Measurements from ENCODE around the gene SMARCA4. TPM values are rescaled to one million over a fixed set of nuclear protein-coding genes. Genes with fewer than 3 reads are reported as not detected.

Gene SMARCA4
- total and polyA plus RNA-seq, 4 experiments from 2014 or later: 2.1 to 118 (median 68.1) TPM

DNA sequence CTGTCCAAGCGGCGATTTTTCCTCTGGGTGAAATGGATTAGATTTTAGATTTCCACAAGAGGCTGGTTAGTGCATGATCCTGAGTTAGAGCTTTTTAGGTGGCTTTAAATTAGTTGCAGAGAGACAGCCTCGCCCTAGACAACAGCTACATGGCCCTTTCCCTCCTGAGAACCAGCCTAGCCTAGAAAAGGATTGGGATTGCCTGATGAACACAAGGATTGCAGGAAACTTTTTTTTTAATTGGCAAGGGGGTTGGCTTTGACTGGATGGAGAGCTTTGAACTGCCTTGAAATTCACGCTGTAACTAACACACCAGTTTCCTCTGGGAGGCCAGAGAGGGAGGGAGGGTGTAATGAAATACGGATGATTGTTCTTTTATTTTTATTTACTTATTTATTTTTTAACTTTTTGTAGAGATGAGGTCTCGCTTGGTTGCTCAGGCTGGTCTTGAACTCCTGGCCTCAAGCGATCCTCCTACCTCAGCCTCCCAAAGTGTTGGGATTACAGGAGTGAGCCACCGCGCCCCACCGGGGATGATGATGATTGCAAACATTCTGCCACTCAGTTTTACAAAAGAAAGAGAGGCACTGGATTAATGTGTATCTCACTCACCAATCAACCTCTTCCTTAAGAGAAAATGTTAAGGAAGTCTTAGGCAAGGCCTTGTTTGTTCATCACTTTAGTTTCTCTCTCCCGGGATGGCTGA lies 130.3 kb downstream of the SMARCA4 start:
- Histone ChIP-seq H3K9me3 (ENCODE audit: control insufficient read depth in 1 of 2, low read length in 2 of 2) (no peaks in the 10 kb centered on the region), H3K36me3 (ENCODE audit: insufficient read depth, low read length) (no peaks in the 10 kb centered on the region), H3K27me3 (ENCODE audit: insufficient read depth, low read length) (no peaks in the 10 kb centered on the region), H3K27ac (ENCODE audit: low read depth, low read length) (peak overlapping the region; percentile 98), H3K4me3 (ENCODE audit: low read length in 2 of 2) (peak overlapping the region; percentile 43 to 64), H3K4me1 (ENCODE audit: insufficient read depth, low read length) (peaks cover 61% of the 10 kb centered on the region)
- Mint-ChIP-seq H3K27me3 (no peaks in the 10 kb centered on the region), H3K9me3 (no peaks in the 10 kb centered on the region), H3K4me3 (peak overlapping the region; percentile 81 to 93 (median 86)), H3K4me1 (peaks cover 30 to 65% (median 47%) of the 10 kb centered on the region in 4 donors), H3K27ac (peak overlapping the region; percentile 93 to 100 (median 99)), H3K36me3 (peaks cover under 1 to 21% of the 10 kb centered on the region in 2 donors)
- POLR2A ChIA-PET (ENCODE audit: partially characterized antibody): interaction anchor here (0.9 to 5.7 kb wide), 11 partner anchors 8 to 290 kb away, joined by 3 to 50 read pairs (median 6); partner anchors contain the start of genes SMARCA4, SPC24 and SWSAP1
- peak in 2 of 5 donors; percentile 30 to 33 for DNase-seq
- CTCF ChIA-PET (ENCODE audit: partially characterized antibody): interaction anchor here (0.6 to 7.8 kb wide), 3 partner anchors 35 to 989 kb away, joined by 4 to 39 read pairs (median 29); no protein-coding TSS in a partner anchor
- intact Hi-C loops (cut with micrococcal nuclease): loop anchor here (1.0 to 2.0 kb wide), 4 partner anchors 36 to 130 kb away; partner anchors contain the start of gene SMARCA4

DNA sequence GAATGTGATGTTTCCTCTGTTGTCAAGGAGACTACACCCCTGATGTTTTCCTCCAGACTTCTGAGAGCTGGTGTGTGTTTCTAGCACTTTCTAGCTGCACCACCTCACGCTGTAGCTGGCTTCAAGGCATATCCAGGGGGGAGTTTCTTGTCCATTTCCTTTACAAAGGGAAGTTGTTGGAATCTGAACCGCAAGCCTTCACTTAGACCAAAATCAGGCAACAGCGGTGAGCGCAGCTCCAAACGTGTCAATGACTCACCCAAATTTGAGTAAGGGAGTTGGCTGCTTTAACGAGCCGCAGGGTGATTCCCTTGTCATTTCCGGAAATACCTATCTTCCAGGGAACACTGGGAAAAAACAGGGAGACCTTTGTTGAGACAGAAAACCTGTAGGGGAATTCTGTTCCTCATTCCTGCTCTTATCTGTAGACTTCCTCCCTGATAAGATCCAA lies 130.9 kb downstream of the SMARCA4 start:
- H3K4me3 ChIP-seq (ENCODE audit: low read length in 2 of 2): peak overlapping the region; percentile 18 to 45
- H3K27ac Mint-ChIP-seq: peak overlapping the region; percentile 93 to 100 (median 99)
- H3K9me3 ChIP-seq (ENCODE audit: control insufficient read depth in 1 of 2, low read length in 2 of 2): no peaks in the 10 kb centered on the region
- peaks cover 35 to 70% (median 53%) of the 10 kb centered on the region in 4 donors for H3K4me1 Mint-ChIP-seq
- peak overlapping the region; percentile 98 for H3K27ac ChIP-seq (ENCODE audit: low read depth, low read length)
- intact Hi-C loops (cut with micrococcal nuclease): loop anchor here (2.0 kb wide), 3 partner anchors 35 to 131 kb away; partner anchors contain the start of gene SMARCA4
- peaks cover 4 to 26% of the 10 kb centered on the region in 2 donors for H3K36me3 Mint-ChIP-seq
- no peaks in the 10 kb centered on the region for H3K27me3 ChIP-seq (ENCODE audit: insufficient read depth, low read length)
- ChIA-PET POLR2A (ENCODE audit: partially characterized antibody) (interaction anchor here (1.0 to 5.7 kb wide), 9 partner anchors 10 to 289 kb away, joined by 3 to 50 read pairs (median 5); partner anchors contain the start of genes SPC24 and SWSAP1), CTCF (ENCODE audit: partially characterized antibody) (interaction anchor here (1.5 to 7.8 kb wide), 3 partner anchors 34 to 226 kb away, joined by 3 to 39 read pairs (median 29); no protein-coding TSS in a partner anchor)
- peak overlapping the region; percentile 81 to 93 (median 86) for H3K4me3 Mint-ChIP-seq
- peaks cover 67% of the 10 kb centered on the region for H3K4me1 ChIP-seq (ENCODE audit: insufficient read depth, low read length)
- no peaks in the 10 kb centered on the region for H3K36me3 ChIP-seq (ENCODE audit: insufficient read depth, low read length)
- H3K9me3 Mint-ChIP-seq: peaks cover 0 to 2% (median 0%) of the 10 kb centered on the region in 8 donors
- H3K27me3 Mint-ChIP-seq: no peaks in the 10 kb centered on the region
- peak; percentile 72 to 91 (median 77) for DNase-seq

GRCh38 chr19:11092181-11092538 lies 131.3 kb downstream of the SMARCA4 start:
- Histone ChIP-seq H3K27me3 (ENCODE audit: insufficient read depth, low read length) (no peaks in the 10 kb centered on the region), H3K4me1 (ENCODE audit: insufficient read depth, low read length) (peaks cover 71% of the 10 kb centered on the region), H3K36me3 (ENCODE audit: insufficient read depth, low read length) (no peaks in the 10 kb centered on the region), H3K27ac (ENCODE audit: low read depth, low read length) (peak overlapping the region; percentile 98), H3K9me3 (ENCODE audit: control insufficient read depth in 1 of 2, low read length in 2 of 2) (no peaks in the 10 kb centered on the region), H3K4me3 (ENCODE audit: low read length in 2 of 2) (no peak overlapping the region)
- H3K27me3 Mint-ChIP-seq: no peaks in the 10 kb centered on the region
- POLR2A ChIA-PET (ENCODE audit: partially characterized antibody): interaction anchor here (0.9 to 5.7 kb wide), 6 partner anchors 9 to 283 kb away, joined by 3 to 50 read pairs (median 4); partner anchors contain the start of gene SWSAP1
- H3K4me1 Mint-ChIP-seq: peaks cover 35 to 70% (median 53%) of the 10 kb centered on the region in 4 donors
- DNase-seq: peak; percentile 73 to 90 (median 81)
- H3K9me3 Mint-ChIP-seq: peaks cover 0 to 2% (median 0%) of the 10 kb centered on the region in 8 donors
- H3K27ac Mint-ChIP-seq: peak overlapping the region; percentile 93 to 100 (median 99)
- CTCF ChIA-PET (ENCODE audit: partially characterized antibody): interaction anchor here (1.5 to 5.6 kb wide), 4 partner anchors 35 to 227 kb away, joined by 3 to 59 read pairs (median 35); no protein-coding TSS in a partner anchor
- peaks cover 4 to 26% of the 10 kb centered on the region in 2 donors for H3K36me3 Mint-ChIP-seq
- intact Hi-C loops (cut with micrococcal nuclease): no loop called here
- H3K4me3 Mint-ChIP-seq: peak overlapping the region; percentile 62 to 93 (median 79)

DNA sequence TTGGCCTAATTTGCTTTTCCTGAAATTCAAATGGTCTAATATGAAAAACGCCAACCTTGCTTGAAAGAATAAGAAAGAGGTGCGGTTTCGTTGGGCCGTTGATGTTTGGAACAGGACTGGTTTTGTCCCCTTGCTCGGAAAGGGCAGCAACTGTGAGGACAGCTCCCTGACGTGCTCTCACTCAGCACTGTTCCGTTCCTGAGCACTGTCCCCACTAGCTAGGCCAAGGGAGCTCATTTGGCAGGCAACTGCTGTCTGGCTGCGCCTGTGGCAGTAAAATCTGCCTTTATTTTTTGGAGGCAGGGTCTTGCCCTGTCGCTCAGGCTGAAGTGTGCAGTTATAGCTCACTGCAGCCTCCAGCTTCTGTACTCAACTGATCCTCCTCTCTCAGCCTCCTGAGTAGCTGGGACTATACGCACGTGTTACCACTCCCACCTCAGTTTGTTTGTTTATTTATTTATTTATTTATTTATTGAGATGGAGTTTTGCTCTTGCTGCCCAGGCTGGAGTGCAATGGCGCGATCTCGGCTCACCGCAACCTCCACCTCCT lies 132.9 kb downstream of the SMARCA4 start:
- POLR2A ChIA-PET (ENCODE audit: partially characterized antibody): interaction anchor here (0.6 to 2.3 kb wide), 5 partner anchors 9 to 281 kb away, joined by 3 to 18 read pairs (median 10); partner anchors contain the start of genes SMARCA4 and SWSAP1
- CTCF ChIA-PET (ENCODE audit: partially characterized antibody): interaction anchor here (5.6 kb wide), 2 partner anchors 34 to 59 kb away, joined by 41 to 59 read pairs; no protein-coding TSS in a partner anchor
- H3K4me3 Mint-ChIP-seq: no peak overlapping the region
- no peak for DNase-seq
- peaks cover 76% of the 10 kb centered on the region for H3K4me1 ChIP-seq (ENCODE audit: insufficient read depth, low read length)
- no peaks in the 10 kb centered on the region for H3K9me3 ChIP-seq (ENCODE audit: control insufficient read depth in 1 of 2, low read length in 2 of 2)
- intact Hi-C loops (cut with micrococcal nuclease): no loop called here
- no peaks in the 10 kb centered on the region for H3K27me3 Mint-ChIP-seq
- no peaks in the 10 kb centered on the region for H3K27me3 ChIP-seq (ENCODE audit: insufficient read depth, low read length)
- H3K27ac Mint-ChIP-seq: peak overlapping the region; percentile 81 to 100 (median 99)
- H3K36me3 ChIP-seq (ENCODE audit: insufficient read depth, low read length): no peaks in the 10 kb centered on the region
- H3K27ac ChIP-seq (ENCODE audit: low read depth, low read length): peak overlapping the region; percentile 98
- H3K4me1 Mint-ChIP-seq: peaks cover 35 to 70% (median 53%) of the 10 kb centered on the region in 4 donors
- peaks cover 0 to 3% (median 0%) of the 10 kb centered on the region in 8 donors for H3K9me3 Mint-ChIP-seq
- H3K36me3 Mint-ChIP-seq: peaks cover 4 to 26% of the 10 kb centered on the region in 2 donors
- no peak overlapping the region for H3K4me3 ChIP-seq (ENCODE audit: low read length in 2 of 2)

DNA sequence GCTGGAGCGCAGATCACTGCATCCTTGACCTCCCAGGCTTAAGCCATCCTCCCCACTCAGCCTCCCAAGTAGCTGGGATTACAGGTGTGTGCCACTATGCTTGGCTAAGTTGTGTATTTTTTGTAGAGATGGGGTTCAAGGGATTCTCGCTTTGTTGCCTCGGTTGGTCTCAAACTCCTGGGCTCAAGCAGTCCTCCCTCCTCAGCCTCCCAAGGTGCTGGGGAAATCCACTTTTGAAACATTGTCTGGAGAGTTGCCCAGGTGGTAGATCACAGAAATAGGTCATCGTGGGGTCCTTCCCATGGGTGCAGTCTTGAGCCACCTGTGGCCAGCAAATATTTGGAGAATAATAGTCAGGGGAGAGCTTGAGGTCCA lies 133.7 kb downstream of the SMARCA4 start:
- Mint-ChIP-seq H3K36me3 (peaks cover 8 to 27% of the 10 kb centered on the region in 2 donors), H3K4me3 (peak overlapping the region in 6 of 8 donors; percentile 66 to 95 (median 71)), H3K27ac (peak overlapping the region; percentile 92 to 100 (median 97)), H3K4me1 (peaks cover 31 to 62% (median 47%) of the 10 kb centered on the region in 4 donors), H3K9me3 (peaks cover 0 to 8% (median 2%) of the 10 kb centered on the region in 8 donors), H3K27me3 (no peaks in the 10 kb centered on the region)
- CTCF ChIA-PET (ENCODE audit: partially characterized antibody): interaction anchor here (1.2 to 5.6 kb wide), 5 partner anchors 9 to 388 kb away, joined by 4 to 59 read pairs (median 5); no protein-coding TSS in a partner anchor
- Histone ChIP-seq H3K9me3 (ENCODE audit: control insufficient read depth in 1 of 2, low read length in 2 of 2) (no peaks in the 10 kb centered on the region), H3K27ac (ENCODE audit: low read depth, low read length) (peak overlapping the region; percentile 89), H3K4me3 (ENCODE audit: low read length in 2 of 2) (peak overlapping the region; percentile 32 to 34), H3K36me3 (ENCODE audit: insufficient read depth, low read length) (no peaks in the 10 kb centered on the region), H3K27me3 (ENCODE audit: insufficient read depth, low read length) (no peaks in the 10 kb centered on the region), H3K4me1 (ENCODE audit: insufficient read depth, low read length) (peaks cover 73% of the 10 kb centered on the region)
- DNase-seq: no peak
- POLR2A ChIA-PET (ENCODE audit: partially characterized antibody): interaction anchor here (0.6 to 2.7 kb wide), 13 partner anchors 9 to 1820 kb away, joined by 3 to 20 read pairs (median 4); partner anchors contain the start of genes SMARCA4 and SWSAP1
- intact Hi-C loops (cut with micrococcal nuclease): no loop called here

- peaks cover 31 to 62% (median 45%) of the 10 kb centered on the region in 4 donors for H3K4me1 Mint-ChIP-seq
- H3K27me3 ChIP-seq (ENCODE audit: insufficient read depth, low read length): no peaks in the 10 kb centered on the region
- H3K27me3 Mint-ChIP-seq: no peaks in the 10 kb centered on the region
- peak overlapping the region in 1 of 2 donors; percentile 32 for H3K4me3 ChIP-seq (ENCODE audit: low read length in 2 of 2)
- peaks cover 6% of the 10 kb centered on the region for H3K36me3 ChIP-seq (ENCODE audit: insufficient read depth, low read length)
- CTCF ChIA-PET (ENCODE audit: partially characterized antibody): interaction anchor here (0.8 to 5.6 kb wide), 5 partner anchors 7 to 440 kb away, joined by 3 to 59 read pairs (median 5); no protein-coding TSS in a partner anchor
- DNase-seq: peak; percentile 31 to 71 (median 38)
- intact Hi-C loops (cut with micrococcal nuclease): no loop called here
- H3K4me1 ChIP-seq (ENCODE audit: insufficient read depth, low read length): peaks cover 65% of the 10 kb centered on the region
- H3K9me3 Mint-ChIP-seq: peaks cover 0 to 9% (median 2%) of the 10 kb centered on the region in 8 donors
- peak overlapping the region; percentile 92 to 100 (median 97) for H3K27ac Mint-ChIP-seq
- peaks cover 16 to 32% of the 10 kb centered on the region in 2 donors for H3K36me3 Mint-ChIP-seq
- peak overlapping the region; percentile 89 for H3K27ac ChIP-seq (ENCODE audit: low read depth, low read length)
- peak overlapping the region; percentile 46 to 91 (median 76) for H3K4me3 Mint-ChIP-seq
- H3K9me3 ChIP-seq (ENCODE audit: control insufficient read depth in 1 of 2, low read length in 2 of 2): no peaks in the 10 kb centered on the region
- POLR2A ChIA-PET (ENCODE audit: partially characterized antibody): interaction anchor here (1.1 to 2.7 kb wide), 9 partner anchors 9 to 337 kb away, joined by 3 to 20 read pairs (median 3); partner anchors contain the start of gene CCDC159
These were observed 135.5 kb downstream of the SMARCA4 start for GRCh38 chr19:11096210-11096841.

All from CD4-positive, alpha-beta memory T cell (primary cell).